ENCODE measurements around the gene CEP131. TPM values are rescaled to one million over a fixed set of nuclear protein-coding genes. Genes with fewer than 3 reads are reported as not detected.

The CEP131 gene
- total and polyA plus RNA-seq, 5 donors from 2014 or later: 1.4 to 9.9 (median 2.0) TPM

- no peak for ATAC-seq (ENCODE audit: low read depth in 2 of 2)
- H3K27ac Mint-ChIP-seq: no peak overlapping the region
- Histone ChIP-seq H3K4me3 (ENCODE audit: low read depth, low read length) (no peak overlapping the region), H3K36me3 (ENCODE audit: control insufficient read depth, insufficient read depth, low read length) (no peaks in the 10 kb centered on the region), H3K27me3 (ENCODE audit: control insufficient read depth, insufficient read depth, low read length) (no peaks in the 10 kb centered on the region), H3K27ac (ENCODE audit: insufficient read depth, low read length, poor library complexity, severe bottlenecking) (no peak overlapping the region), H3K4me1 (ENCODE audit: control insufficient read depth, insufficient read depth, low read length, poor library complexity, severe bottlenecking) (no peaks in the 10 kb centered on the region), H3K9me3 (ENCODE audit: control insufficient read depth in 2 of 2, low read length in 2 of 2) (no peaks in the 10 kb centered on the region)
- H3K9me3 Mint-ChIP-seq: no peaks in the 10 kb centered on the region
- H3K4me3 Mint-ChIP-seq: no peak overlapping the region
- no peak for DNase-seq
- H3K27me3 Mint-ChIP-seq: no peaks in the 10 kb centered on the region
- peaks cover 0 to 4% (median 0%) of the 10 kb centered on the region in 4 donors for H3K4me1 Mint-ChIP-seq
- no peaks in the 10 kb centered on the region for H3K36me3 Mint-ChIP-seq
Measured at GRCh38 chr17:81182596-81182995, 40.2 kb downstream of the CEP131 start.

GRCh38 chr17:81181811-81182185 is 41.0 kb downstream of the CEP131 start:
- Histone ChIP-seq H3K36me3 (ENCODE audit: control insufficient read depth, insufficient read depth, low read length) (no peaks in the 10 kb centered on the region), H3K27ac (ENCODE audit: insufficient read depth, low read length, poor library complexity, severe bottlenecking) (no peak overlapping the region), H3K4me1 (ENCODE audit: control insufficient read depth, insufficient read depth, low read length, poor library complexity, severe bottlenecking) (no peaks in the 10 kb centered on the region), H3K27me3 (ENCODE audit: control insufficient read depth, insufficient read depth, low read length) (no peaks in the 10 kb centered on the region), H3K4me3 (ENCODE audit: low read depth, low read length) (no peak overlapping the region), H3K9me3 (ENCODE audit: control insufficient read depth in 2 of 2, low read length in 2 of 2) (no peaks in the 10 kb centered on the region)
- Mint-ChIP-seq H3K27ac (no peak overlapping the region), H3K4me1 (peaks cover 0 to 4% (median 0%) of the 10 kb centered on the region in 4 donors), H3K9me3 (no peaks in the 10 kb centered on the region), H3K27me3 (no peaks in the 10 kb centered on the region), H3K36me3 (no peaks in the 10 kb centered on the region), H3K4me3 (no peak overlapping the region)
- DNase-seq (no peak), ATAC-seq (ENCODE audit: low read depth in 2 of 2) (no peak)

- H3K27me3 Mint-ChIP-seq: no peaks in the 10 kb centered on the region
- no peaks in the 10 kb centered on the region for H3K27me3 ChIP-seq (ENCODE audit: control insufficient read depth, insufficient read depth, low read length)
- no peaks in the 10 kb centered on the region for H3K9me3 ChIP-seq (ENCODE audit: control insufficient read depth in 2 of 2, low read length in 2 of 2)
- no peak overlapping the region for H3K27ac Mint-ChIP-seq
- H3K4me3 ChIP-seq (ENCODE audit: low read depth, low read length): no peak overlapping the region
- H3K9me3 Mint-ChIP-seq: no peaks in the 10 kb centered on the region
- ATAC-seq (ENCODE audit: low read depth in 2 of 2): no peak
- no peak overlapping the region for H3K27ac ChIP-seq (ENCODE audit: insufficient read depth, low read length, poor library complexity, severe bottlenecking)
- H3K4me1 ChIP-seq (ENCODE audit: control insufficient read depth, insufficient read depth, low read length, poor library complexity, severe bottlenecking): no peaks in the 10 kb centered on the region
- H3K4me1 Mint-ChIP-seq: peaks cover 0 to 4% (median 0%) of the 10 kb centered on the region in 4 donors
- no peaks in the 10 kb centered on the region for H3K36me3 Mint-ChIP-seq
- DNase-seq: no peak
- H3K4me3 Mint-ChIP-seq: no peak overlapping the region
- H3K36me3 ChIP-seq (ENCODE audit: control insufficient read depth, insufficient read depth, low read length): no peaks in the 10 kb centered on the region
Measured at GRCh38 chr17:81180836-81181810, 41.6 kb downstream of the CEP131 start.

GRCh38 chr17:81179861-81180260 is 42.9 kb downstream of the CEP131 start:
- H3K4me3 Mint-ChIP-seq: no peak overlapping the region
- H3K9me3 ChIP-seq (ENCODE audit: control insufficient read depth in 2 of 2, low read length in 2 of 2): no peaks in the 10 kb centered on the region
- H3K36me3 Mint-ChIP-seq: no peaks in the 10 kb centered on the region
- H3K4me3 ChIP-seq (ENCODE audit: low read depth, low read length): no peak overlapping the region
- no peaks in the 10 kb centered on the region for H3K4me1 ChIP-seq (ENCODE audit: control insufficient read depth, insufficient read depth, low read length, poor library complexity, severe bottlenecking)
- H3K27ac Mint-ChIP-seq: no peak overlapping the region
- DNase-seq (no peak), ATAC-seq (ENCODE audit: low read depth in 2 of 2) (no peak)
- H3K27ac ChIP-seq (ENCODE audit: insufficient read depth, low read length, poor library complexity, severe bottlenecking): no peak overlapping the region
- peaks cover 0 to 4% (median 0%) of the 10 kb centered on the region in 7 donors for H3K9me3 Mint-ChIP-seq
- H3K36me3 ChIP-seq (ENCODE audit: control insufficient read depth, insufficient read depth, low read length): no peaks in the 10 kb centered on the region
- no peaks in the 10 kb centered on the region for H3K27me3 ChIP-seq (ENCODE audit: control insufficient read depth, insufficient read depth, low read length)
- H3K27me3 Mint-ChIP-seq: peaks cover 7% of the 10 kb centered on the region
- peaks cover 0 to 4% (median 0%) of the 10 kb centered on the region in 4 donors for H3K4me1 Mint-ChIP-seq

GRCh38 chr17:81179220-81179619 is 43.5 kb downstream of the CEP131 start:
- H3K4me3 Mint-ChIP-seq: no peak overlapping the region
- no peak overlapping the region for H3K27ac ChIP-seq (ENCODE audit: insufficient read depth, low read length, poor library complexity, severe bottlenecking)
- H3K36me3 Mint-ChIP-seq: no peaks in the 10 kb centered on the region
- H3K27me3 ChIP-seq (ENCODE audit: control insufficient read depth, insufficient read depth, low read length): no peaks in the 10 kb centered on the region
- peaks cover 0 to 4% (median 0%) of the 10 kb centered on the region in 7 donors for H3K9me3 Mint-ChIP-seq
- no peaks in the 10 kb centered on the region for H3K4me1 ChIP-seq (ENCODE audit: control insufficient read depth, insufficient read depth, low read length, poor library complexity, severe bottlenecking)
- ATAC-seq (ENCODE audit: low read depth in 2 of 2): no peak
- H3K27me3 Mint-ChIP-seq: peaks cover 8% of the 10 kb centered on the region
- DNase-seq: no peak
- H3K4me1 Mint-ChIP-seq: peaks cover 0 to 4% (median 0%) of the 10 kb centered on the region in 4 donors
- H3K36me3 ChIP-seq (ENCODE audit: control insufficient read depth, insufficient read depth, low read length): no peaks in the 10 kb centered on the region
- H3K9me3 ChIP-seq (ENCODE audit: control insufficient read depth in 2 of 2, low read length in 2 of 2): no peaks in the 10 kb centered on the region
- H3K27ac Mint-ChIP-seq: no peak overlapping the region
- H3K4me3 ChIP-seq (ENCODE audit: low read depth, low read length): no peak overlapping the region

- H3K27ac Mint-ChIP-seq: no peak overlapping the region
- H3K27me3 Mint-ChIP-seq: peaks cover 12% of the 10 kb centered on the region
- H3K4me1 ChIP-seq (ENCODE audit: control insufficient read depth, insufficient read depth, low read length, poor library complexity, severe bottlenecking): no peaks in the 10 kb centered on the region
- H3K27me3 ChIP-seq (ENCODE audit: control insufficient read depth, insufficient read depth, low read length): no peaks in the 10 kb centered on the region
- no peaks in the 10 kb centered on the region for H3K9me3 ChIP-seq (ENCODE audit: control insufficient read depth in 2 of 2, low read length in 2 of 2)
- H3K9me3 Mint-ChIP-seq: peaks cover 0 to 4% (median 0%) of the 10 kb centered on the region in 7 donors
- H3K36me3 ChIP-seq (ENCODE audit: control insufficient read depth, insufficient read depth, low read length): no peaks in the 10 kb centered on the region
- ATAC-seq (ENCODE audit: low read depth in 2 of 2) (no peak), DNase-seq (no peak)
- H3K4me3 Mint-ChIP-seq: no peak overlapping the region
- peaks cover 0 to 4% (median 0%) of the 10 kb centered on the region in 4 donors for H3K4me1 Mint-ChIP-seq
- H3K4me3 ChIP-seq (ENCODE audit: low read depth, low read length): no peak overlapping the region
- no peaks in the 10 kb centered on the region for H3K36me3 Mint-ChIP-seq
- H3K27ac ChIP-seq (ENCODE audit: insufficient read depth, low read length, poor library complexity, severe bottlenecking): no peak overlapping the region
Measured at GRCh38 chr17:81178136-81179091, 44.4 kb downstream of the CEP131 start.

GRCh38 chr17:81176666-81177065 is 46.1 kb downstream of the CEP131 start:
- DNase-seq: no peak
- no peak for ATAC-seq (ENCODE audit: low read depth in 2 of 2)
- H3K4me3 ChIP-seq (ENCODE audit: low read depth, low read length): no peak overlapping the region
- H3K36me3 ChIP-seq (ENCODE audit: control insufficient read depth, insufficient read depth, low read length): no peaks in the 10 kb centered on the region
- no peak overlapping the region for H3K4me3 Mint-ChIP-seq
- no peaks in the 10 kb centered on the region for H3K9me3 ChIP-seq (ENCODE audit: control insufficient read depth in 2 of 2, low read length in 2 of 2)
- peaks cover 0 to 4% (median 0%) of the 10 kb centered on the region in 7 donors for H3K9me3 Mint-ChIP-seq
- H3K27me3 ChIP-seq (ENCODE audit: control insufficient read depth, insufficient read depth, low read length): no peaks in the 10 kb centered on the region
- no peak overlapping the region for H3K27ac Mint-ChIP-seq
- H3K4me1 ChIP-seq (ENCODE audit: control insufficient read depth, insufficient read depth, low read length, poor library complexity, severe bottlenecking): no peaks in the 10 kb centered on the region
- H3K27ac ChIP-seq (ENCODE audit: insufficient read depth, low read length, poor library complexity, severe bottlenecking): no peak overlapping the region
- peaks cover 13% of the 10 kb centered on the region for H3K27me3 Mint-ChIP-seq
- H3K4me1 Mint-ChIP-seq: no peaks in the 10 kb centered on the region
- H3K36me3 Mint-ChIP-seq: no peaks in the 10 kb centered on the region
